A549 (cell line): ENCODE measurements around the gene SCAMP3.

ENCODE experiments used
- CEBPB ChIP-seq, 2 experiments: fragments of >200 bp in 1 of 2; sonication (Bioruptor Twin) in 1 of 2; formaldehyde crosslinking in 1 of 2; IDR thresholded peaks; 2 replicates each; pipeline ENCODE4 v1.6.1; 2012 to 2016
- CTCF ChIP-seq: fragments of >200 bp; sonication (Bioruptor Twin); formaldehyde crosslinking; IDR thresholded peaks from 3 replicates; pipeline ENCODE4 v1.5.1; 2016
- ELK1 ChIP-seq: fragments of 150-350 bp; IDR thresholded peaks from 2 replicates; pipeline ENCODE4 v1.6.1; 2014; ENCODE audit warnings: low read depth, mild to moderate bottlenecking, low read length
- EP300 ChIP-seq, 2 experiments: fragments of >200 bp; sonication (Bioruptor Twin); formaldehyde crosslinking; IDR thresholded peaks; 2 replicates in 1 of 2; 3 replicates in 1 of 2; pipeline ENCODE4 v1.6.1; 2016 to 2017
- MAFK ChIP-seq: fragments of 450-650 bp; IDR thresholded peaks from 2 replicates; pipeline ENCODE4 v1.6.1; 2014; ENCODE audit not compliant: partially characterized antibody
- POLR2AphosphoS2 ChIP-seq: conservative IDR thresholded peaks from 2 replicates; pipeline ENCODE4 v1.6.1; 2012; ENCODE audit warnings: low read length, improper control_type of control experiment, inconsistent platforms

- TF ChIP-seq MAFK: no peak
- TF ChIP-seq ELK1: no peak
- TF ChIP-seq CTCF: no peak
- no peak for TF ChIP-seq EP300 (IDR thresholded peaks at IDR 0.05)
- no peak for TF ChIP-seq POLR2AphosphoS2
- TF ChIP-seq CEBPB (IDR thresholded peaks at IDR 0.05): no peak
Measured at GRCh38 chr1:155245163-155245524, 17.0 kb downstream of the SCAMP3 start.
